Rectal smooth muscle tissue (tissue), 1 donor: ENCODE results near the gene MAPKBP1.

ENCODE experiments used
- H3K27ac ChIP-seq: one replicate; pipeline ENCODE4 v1.7.0; 2013; ENCODE audit warnings: low read depth, low read length, inconsistent platforms
- H3K27me3 ChIP-seq: one replicate; pipeline ENCODE4 v1.7.0; 2013; ENCODE audit warnings: low read length; ENCODE audit not compliant: control insufficient read depth, insufficient read depth
- H3K36me3 ChIP-seq: one replicate; pipeline ENCODE4 v1.7.0; 2013; ENCODE audit warnings: low read length; ENCODE audit not compliant: control insufficient read depth, insufficient read depth
- H3K4me1 ChIP-seq: one replicate; pipeline ENCODE4 v1.7.0; 2013; ENCODE audit warnings: low read length; ENCODE audit not compliant: control insufficient read depth, insufficient read depth
- H3K4me3 ChIP-seq: one replicate; pipeline ENCODE4 v1.7.0; 2013; ENCODE audit warnings: low read length
- H3K9ac ChIP-seq: one replicate; pipeline ENCODE4 v1.7.0; 2013; ENCODE audit warnings: low read length

Gene MAPKBP1

GRCh38 chr15:41838400-41838897, 64.2 kb downstream of the MAPKBP1 start, which contains the start of gene PLA2G4B:
Gene PLA2G4B (plus strand): TSS chr15:41838847. CDS start chr15:41838914, 67 bp downstream.
- no peak within 1 kb of the TSS for H3K27ac ChIP-seq
- no peak within 1 kb of the TSS for H3K9ac ChIP-seq
- peaks cover 3% of the 10 kb centered on the region for H3K36me3 ChIP-seq
- H3K4me3 ChIP-seq = no peak within 1 kb of the TSS
- H3K4me1 ChIP-seq = no peaks in the 10 kb centered on the region
- H3K27me3 ChIP-seq = no peaks in the 10 kb centered on the region

GRCh38 chr15:41839781-41840491, 65.7 kb downstream of the MAPKBP1 start:
- no peak overlapping the region for H3K4me3 ChIP-seq
- peaks cover 3% of the 10 kb centered on the region for H3K36me3 ChIP-seq

GRCh38 chr15:41840673-41841072, 66.4 kb downstream of the MAPKBP1 start:
- H3K4me1 ChIP-seq = no peaks in the 10 kb centered on the region
- no peak overlapping the region for H3K4me3 ChIP-seq
- H3K27me3 ChIP-seq = no peaks in the 10 kb centered on the region
- peaks cover 6% of the 10 kb centered on the region for H3K36me3 ChIP-seq
- no peak overlapping the region for H3K27ac ChIP-seq
- no peak overlapping the region for H3K9ac ChIP-seq

More at GRCh38 chr15:41839781-41840491, 65.7 kb downstream of the MAPKBP1 start:
- H3K4me1 ChIP-seq = no peaks in the 10 kb centered on the region
- H3K27ac ChIP-seq = no peak overlapping the region
- H3K27me3 ChIP-seq = no peaks in the 10 kb centered on the region
- H3K9ac ChIP-seq = no peak overlapping the region

- H3K36me3 ChIP-seq = peaks cover 7% of the 10 kb centered on the region
- no peaks in the 10 kb centered on the region for H3K4me1 ChIP-seq
- H3K27ac ChIP-seq = no peak overlapping the region
Measured at GRCh38 chr15:41841131-41841530, 66.8 kb downstream of the MAPKBP1 start.

GRCh38 chr15:41842229-41842628, 67.9 kb downstream of the MAPKBP1 start:
- no peak overlapping the region for H3K9ac ChIP-seq
- H3K36me3 ChIP-seq = peaks cover 13% of the 10 kb centered on the region
- no peak overlapping the region for H3K27ac ChIP-seq
- no peak overlapping the region for H3K4me3 ChIP-seq
- no peaks in the 10 kb centered on the region for H3K4me1 ChIP-seq
- no peaks in the 10 kb centered on the region for H3K27me3 ChIP-seq

More at GRCh38 chr15:41841131-41841530, 66.8 kb downstream of the MAPKBP1 start:
- no peak overlapping the region for H3K9ac ChIP-seq
- no peak overlapping the region for H3K4me3 ChIP-seq
- H3K27me3 ChIP-seq = no peaks in the 10 kb centered on the region

- H3K4me1 ChIP-seq = no peaks in the 10 kb centered on the region
- H3K27me3 ChIP-seq = no peaks in the 10 kb centered on the region
- H3K36me3 ChIP-seq = peaks cover 10% of the 10 kb centered on the region
- H3K4me3 ChIP-seq = no peak overlapping the region
- H3K9ac ChIP-seq = no peak overlapping the region
- H3K27ac ChIP-seq = no peak overlapping the region
Measured at GRCh38 chr15:41843571-41843970, 69.3 kb downstream of the MAPKBP1 start.

GRCh38 chr15:41844814-41845213, 70.5 kb downstream of the MAPKBP1 start:
- H3K4me3 ChIP-seq = no peak overlapping the region
- H3K36me3 ChIP-seq = peaks cover 10% of the 10 kb centered on the region
- H3K27ac ChIP-seq = no peak overlapping the region
- H3K27me3 ChIP-seq = no peaks in the 10 kb centered on the region
- H3K4me1 ChIP-seq = no peaks in the 10 kb centered on the region
- H3K9ac ChIP-seq = no peak overlapping the region

- Histone ChIP-seq H3K4me3 (no peak overlapping the region), H3K36me3 (peaks cover 10% of the 10 kb centered on the region), H3K27ac (no peak overlapping the region), H3K9ac (no peak overlapping the region), H3K27me3 (no peaks in the 10 kb centered on the region), H3K4me1 (no peaks in the 10 kb centered on the region)
Measured at GRCh38 chr15:41847206-41847605, 72.9 kb downstream of the MAPKBP1 start.

GRCh38 chr15:41847981-41848380, 73.7 kb downstream of the MAPKBP1 start:
- no peaks in the 10 kb centered on the region for H3K4me1 ChIP-seq

GRCh38 chr15:41848631-41849030, 74.3 kb downstream of the MAPKBP1 start:
- Histone ChIP-seq H3K4me3 (no peak overlapping the region), H3K4me1 (no peaks in the 10 kb centered on the region), H3K9ac (no peak overlapping the region), H3K36me3 (peaks cover 10% of the 10 kb centered on the region), H3K27ac (no peak overlapping the region), H3K27me3 (no peaks in the 10 kb centered on the region)

More at GRCh38 chr15:41847981-41848380, 73.7 kb downstream of the MAPKBP1 start:
- Histone ChIP-seq H3K27me3 (no peaks in the 10 kb centered on the region), H3K9ac (no peak overlapping the region), H3K4me3 (no peak overlapping the region), H3K36me3 (peaks cover 10% of the 10 kb centered on the region), H3K27ac (no peak overlapping the region)

- no peak overlapping the region for H3K4me3 ChIP-seq
- no peaks in the 10 kb centered on the region for H3K27me3 ChIP-seq
- H3K27ac ChIP-seq = no peak overlapping the region
- no peak overlapping the region for H3K9ac ChIP-seq
- H3K4me1 ChIP-seq = no peaks in the 10 kb centered on the region
- peaks cover 10% of the 10 kb centered on the region for H3K36me3 ChIP-seq
Measured at GRCh38 chr15:41849204-41849603, 74.9 kb downstream of the MAPKBP1 start.

GRCh38 chr15:41849861-41850260, 75.6 kb downstream of the MAPKBP1 start:
- Histone ChIP-seq H3K27me3 (no peaks in the 10 kb centered on the region), H3K36me3 (peaks cover 10% of the 10 kb centered on the region), H3K4me1 (no peaks in the 10 kb centered on the region), H3K9ac (no peak overlapping the region), H3K27ac (no peak overlapping the region), H3K4me3 (no peak overlapping the region)
